Vagina (tissue), 2 donors: ENCODE data around the gene EEF1A2.
A peak's percentile ranks its signal among the peaks of the same experiment; 100 is the strongest.

Source experiments
- CTCF ChIP-seq, 3 experiments: fragments of 450-650 bp in 2 of 3; fragments of 200-600 bp in 1 of 3; sonication (generic) in 1 of 3; IDR thresholded peaks; one replicate each; pipeline ENCODE4 v1.5.1; 2017 to 2019; ENCODE audit warnings: antibody characterized with exemption in 3 of 3, mild to moderate bottlenecking in 2 of 3, moderate library complexity in 2 of 3
- POLR2A ChIP-seq, 2 donors: fragments of 450-650 bp; IDR thresholded peaks; one replicate each; pipeline ENCODE4 v1.6.1; 2017; ENCODE audit warnings: antibody characterized with exemption in 2 of 2, mild to moderate bottlenecking in 2 of 2, moderate library complexity in 2 of 2
- POLR2AphosphoS5 ChIP-seq, 2 donors: sonication (generic); formaldehyde crosslinking; IDR thresholded peaks; one replicate each; pipeline ENCODE4 v1.9.0; 2017; ENCODE audit warnings: antibody characterized with exemption in 2 of 2, mild to moderate bottlenecking in 2 of 2, low read depth in 1 of 2; ENCODE audit not compliant: insufficient read depth in 1 of 2

GRCh38 chr20:63534831-63535651 is 36.2 kb upstream of the EEF1A2 start:
- TF ChIP-seq CTCF (IDR thresholded peaks at IDR 0.05) (no peak), POLR2AphosphoS5 (IDR thresholded peaks at IDR 0.05; ENCODE audit: insufficient read depth in 1 of 2, low read depth in 1 of 2) (peak in 1 of 2 donors; percentile 49), POLR2A (IDR thresholded peaks at IDR 0.05) (no peak)
